ENCODE measurements around the gene MAP3K19. TPM values are rescaled to one million over a fixed set of nuclear protein-coding genes. Genes with fewer than 3 reads are reported as not detected.

MAP3K19 gene
- total and polyA plus RNA-seq, 2 experiments from 2014 or later, result not detected

DNA sequence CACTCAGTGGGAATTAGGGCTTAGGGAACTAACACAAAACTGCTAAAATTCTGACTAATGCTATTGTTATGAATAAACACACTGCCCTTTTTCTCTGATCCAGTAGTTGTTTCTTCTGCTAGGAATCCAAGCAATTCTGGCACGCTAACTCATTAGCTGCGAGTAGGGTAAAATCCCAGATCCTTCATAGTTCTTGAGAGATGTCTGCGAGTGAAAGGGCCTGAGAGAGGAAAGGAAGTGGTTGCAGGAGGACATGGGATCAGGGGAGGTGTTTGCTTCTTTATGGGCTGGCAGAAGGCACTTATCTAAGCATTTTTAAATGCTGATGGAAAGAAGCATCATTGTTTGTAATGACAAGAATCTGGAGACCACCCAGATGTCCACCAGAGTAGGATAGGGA is 9.4 kb downstream of the MAP3K19 start:
- Histone ChIP-seq H4K20me1 (replicated peaks; ENCODE audit: insufficient read depth) (no peaks in the 10 kb centered on the region), H3K4me2 (no peak overlapping the region), H3F3A (replicated peaks; ENCODE audit: low read depth) (no peaks in the 10 kb centered on the region), H3K36me3 (ENCODE audit: insufficient read depth) (no peaks in the 10 kb centered on the region), H2AFZ (no peak overlapping the region), H3K27ac (ENCODE audit: low read depth) (no peak overlapping the region), H3K4me3 (no peak overlapping the region), H3K4me1 (ENCODE audit: insufficient read depth) (no peaks in the 10 kb centered on the region), H3K27me3 (ENCODE audit: insufficient read depth) (no peaks in the 10 kb centered on the region), H3K79me2 (replicated peaks; ENCODE audit: insufficient read depth) (no peaks in the 10 kb centered on the region), H3K9me2 (ENCODE audit: insufficient read depth) (no peaks in the 10 kb centered on the region)
- Mint-ChIP-seq H3K36me3 (ENCODE audit: low read depth) (no peaks in the 10 kb centered on the region), H3K27me3 (ENCODE audit: insufficient read depth, low read depth, poor library complexity) (no peaks in the 10 kb centered on the region), H3K4me3 (no peak overlapping the region), H3K9me3 (peaks cover 12% of the 10 kb centered on the region), H3K4me1 (no peaks in the 10 kb centered on the region), H3K27ac (no peak overlapping the region)
- DNase-seq (ENCODE audit: low spot score), result no peak
- ATAC-seq, result no peak
- TF ChIP-seq, protein P1, sequence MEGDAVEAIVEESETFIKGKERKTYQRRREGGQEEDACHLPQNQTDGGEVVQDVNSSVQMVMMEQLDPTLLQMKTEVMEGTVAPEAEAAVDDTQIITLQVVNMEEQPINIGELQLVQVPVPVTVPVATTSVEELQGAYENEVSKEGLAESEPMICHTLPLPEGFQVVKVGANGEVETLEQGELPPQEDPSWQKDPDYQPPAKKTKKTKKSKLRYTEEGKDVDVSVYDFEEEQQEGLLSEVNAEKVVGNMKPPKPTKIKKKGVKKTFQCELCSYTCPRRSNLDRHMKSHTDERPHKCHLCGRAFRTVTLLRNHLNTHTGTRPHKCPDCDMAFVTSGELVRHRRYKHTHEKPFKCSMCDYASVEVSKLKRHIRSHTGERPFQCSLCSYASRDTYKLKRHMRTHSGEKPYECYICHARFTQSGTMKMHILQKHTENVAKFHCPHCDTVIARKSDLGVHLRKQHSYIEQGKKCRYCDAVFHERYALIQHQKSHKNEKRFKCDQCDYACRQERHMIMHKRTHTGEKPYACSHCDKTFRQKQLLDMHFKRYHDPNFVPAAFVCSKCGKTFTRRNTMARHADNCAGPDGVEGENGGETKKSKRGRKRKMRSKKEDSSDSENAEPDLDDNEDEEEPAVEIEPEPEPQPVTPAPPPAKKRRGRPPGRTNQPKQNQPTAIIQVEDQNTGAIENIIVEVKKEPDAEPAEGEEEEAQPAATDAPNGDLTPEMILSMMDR (conservative IDR thresholded peaks at IDR 0.05; ENCODE audit: low read depth in 2 of 2), result no peak
- TF ChIP-seq, protein P2, sequence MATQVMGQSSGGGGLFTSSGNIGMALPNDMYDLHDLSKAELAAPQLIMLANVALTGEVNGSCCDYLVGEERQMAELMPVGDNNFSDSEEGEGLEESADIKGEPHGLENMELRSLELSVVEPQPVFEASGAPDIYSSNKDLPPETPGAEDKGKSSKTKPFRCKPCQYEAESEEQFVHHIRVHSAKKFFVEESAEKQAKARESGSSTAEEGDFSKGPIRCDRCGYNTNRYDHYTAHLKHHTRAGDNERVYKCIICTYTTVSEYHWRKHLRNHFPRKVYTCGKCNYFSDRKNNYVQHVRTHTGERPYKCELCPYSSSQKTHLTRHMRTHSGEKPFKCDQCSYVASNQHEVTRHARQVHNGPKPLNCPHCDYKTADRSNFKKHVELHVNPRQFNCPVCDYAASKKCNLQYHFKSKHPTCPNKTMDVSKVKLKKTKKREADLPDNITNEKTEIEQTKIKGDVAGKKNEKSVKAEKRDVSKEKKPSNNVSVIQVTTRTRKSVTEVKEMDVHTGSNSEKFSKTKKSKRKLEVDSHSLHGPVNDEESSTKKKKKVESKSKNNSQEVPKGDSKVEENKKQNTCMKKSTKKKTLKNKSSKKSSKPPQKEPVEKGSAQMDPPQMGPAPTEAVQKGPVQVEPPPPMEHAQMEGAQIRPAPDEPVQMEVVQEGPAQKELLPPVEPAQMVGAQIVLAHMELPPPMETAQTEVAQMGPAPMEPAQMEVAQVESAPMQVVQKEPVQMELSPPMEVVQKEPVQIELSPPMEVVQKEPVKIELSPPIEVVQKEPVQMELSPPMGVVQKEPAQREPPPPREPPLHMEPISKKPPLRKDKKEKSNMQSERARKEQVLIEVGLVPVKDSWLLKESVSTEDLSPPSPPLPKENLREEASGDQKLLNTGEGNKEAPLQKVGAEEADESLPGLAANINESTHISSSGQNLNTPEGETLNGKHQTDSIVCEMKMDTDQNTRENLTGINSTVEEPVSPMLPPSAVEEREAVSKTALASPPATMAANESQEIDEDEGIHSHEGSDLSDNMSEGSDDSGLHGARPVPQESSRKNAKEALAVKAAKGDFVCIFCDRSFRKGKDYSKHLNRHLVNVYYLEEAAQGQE (IDR thresholded peaks at IDR 0.05; ENCODE audit: unreplicated experiment), result no peak
- TF ChIP-seq JUNB (IDR thresholded peaks at IDR 0.05; ENCODE audit: unreplicated experiment), result no peak
- no peak for TF ChIP-seq EZH2phosphoT487 (IDR thresholded peaks at IDR 0.05; ENCODE audit: unreplicated experiment)
- TF ChIP-seq, protein P3, sequence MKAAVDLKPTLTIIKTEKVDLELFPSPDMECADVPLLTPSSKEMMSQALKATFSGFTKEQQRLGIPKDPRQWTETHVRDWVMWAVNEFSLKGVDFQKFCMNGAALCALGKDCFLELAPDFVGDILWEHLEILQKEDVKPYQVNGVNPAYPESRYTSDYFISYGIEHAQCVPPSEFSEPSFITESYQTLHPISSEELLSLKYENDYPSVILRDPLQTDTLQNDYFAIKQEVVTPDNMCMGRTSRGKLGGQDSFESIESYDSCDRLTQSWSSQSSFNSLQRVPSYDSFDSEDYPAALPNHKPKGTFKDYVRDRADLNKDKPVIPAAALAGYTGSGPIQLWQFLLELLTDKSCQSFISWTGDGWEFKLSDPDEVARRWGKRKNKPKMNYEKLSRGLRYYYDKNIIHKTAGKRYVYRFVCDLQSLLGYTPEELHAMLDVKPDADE (IDR thresholded peaks at IDR 0.05), result no peak
- TF ChIP-seq ZNF114 (CRISPR knock-in tag; IDR thresholded peaks at IDR 0.05), result no peak
- TF ChIP-seq EZH2 (IDR thresholded peaks at IDR 0.05; ENCODE audit: low read depth, unreplicated experiment), result no peak
- TF ChIP-seq POLR2AphosphoS5 (IDR thresholded peaks at IDR 0.05; ENCODE audit: low read depth), result no peak
- TF ChIP-seq NANOG (IDR thresholded peaks at IDR 0.05; ENCODE audit: borderline replicate concordance), result no peak
- TF ChIP-seq, protein P4, sequence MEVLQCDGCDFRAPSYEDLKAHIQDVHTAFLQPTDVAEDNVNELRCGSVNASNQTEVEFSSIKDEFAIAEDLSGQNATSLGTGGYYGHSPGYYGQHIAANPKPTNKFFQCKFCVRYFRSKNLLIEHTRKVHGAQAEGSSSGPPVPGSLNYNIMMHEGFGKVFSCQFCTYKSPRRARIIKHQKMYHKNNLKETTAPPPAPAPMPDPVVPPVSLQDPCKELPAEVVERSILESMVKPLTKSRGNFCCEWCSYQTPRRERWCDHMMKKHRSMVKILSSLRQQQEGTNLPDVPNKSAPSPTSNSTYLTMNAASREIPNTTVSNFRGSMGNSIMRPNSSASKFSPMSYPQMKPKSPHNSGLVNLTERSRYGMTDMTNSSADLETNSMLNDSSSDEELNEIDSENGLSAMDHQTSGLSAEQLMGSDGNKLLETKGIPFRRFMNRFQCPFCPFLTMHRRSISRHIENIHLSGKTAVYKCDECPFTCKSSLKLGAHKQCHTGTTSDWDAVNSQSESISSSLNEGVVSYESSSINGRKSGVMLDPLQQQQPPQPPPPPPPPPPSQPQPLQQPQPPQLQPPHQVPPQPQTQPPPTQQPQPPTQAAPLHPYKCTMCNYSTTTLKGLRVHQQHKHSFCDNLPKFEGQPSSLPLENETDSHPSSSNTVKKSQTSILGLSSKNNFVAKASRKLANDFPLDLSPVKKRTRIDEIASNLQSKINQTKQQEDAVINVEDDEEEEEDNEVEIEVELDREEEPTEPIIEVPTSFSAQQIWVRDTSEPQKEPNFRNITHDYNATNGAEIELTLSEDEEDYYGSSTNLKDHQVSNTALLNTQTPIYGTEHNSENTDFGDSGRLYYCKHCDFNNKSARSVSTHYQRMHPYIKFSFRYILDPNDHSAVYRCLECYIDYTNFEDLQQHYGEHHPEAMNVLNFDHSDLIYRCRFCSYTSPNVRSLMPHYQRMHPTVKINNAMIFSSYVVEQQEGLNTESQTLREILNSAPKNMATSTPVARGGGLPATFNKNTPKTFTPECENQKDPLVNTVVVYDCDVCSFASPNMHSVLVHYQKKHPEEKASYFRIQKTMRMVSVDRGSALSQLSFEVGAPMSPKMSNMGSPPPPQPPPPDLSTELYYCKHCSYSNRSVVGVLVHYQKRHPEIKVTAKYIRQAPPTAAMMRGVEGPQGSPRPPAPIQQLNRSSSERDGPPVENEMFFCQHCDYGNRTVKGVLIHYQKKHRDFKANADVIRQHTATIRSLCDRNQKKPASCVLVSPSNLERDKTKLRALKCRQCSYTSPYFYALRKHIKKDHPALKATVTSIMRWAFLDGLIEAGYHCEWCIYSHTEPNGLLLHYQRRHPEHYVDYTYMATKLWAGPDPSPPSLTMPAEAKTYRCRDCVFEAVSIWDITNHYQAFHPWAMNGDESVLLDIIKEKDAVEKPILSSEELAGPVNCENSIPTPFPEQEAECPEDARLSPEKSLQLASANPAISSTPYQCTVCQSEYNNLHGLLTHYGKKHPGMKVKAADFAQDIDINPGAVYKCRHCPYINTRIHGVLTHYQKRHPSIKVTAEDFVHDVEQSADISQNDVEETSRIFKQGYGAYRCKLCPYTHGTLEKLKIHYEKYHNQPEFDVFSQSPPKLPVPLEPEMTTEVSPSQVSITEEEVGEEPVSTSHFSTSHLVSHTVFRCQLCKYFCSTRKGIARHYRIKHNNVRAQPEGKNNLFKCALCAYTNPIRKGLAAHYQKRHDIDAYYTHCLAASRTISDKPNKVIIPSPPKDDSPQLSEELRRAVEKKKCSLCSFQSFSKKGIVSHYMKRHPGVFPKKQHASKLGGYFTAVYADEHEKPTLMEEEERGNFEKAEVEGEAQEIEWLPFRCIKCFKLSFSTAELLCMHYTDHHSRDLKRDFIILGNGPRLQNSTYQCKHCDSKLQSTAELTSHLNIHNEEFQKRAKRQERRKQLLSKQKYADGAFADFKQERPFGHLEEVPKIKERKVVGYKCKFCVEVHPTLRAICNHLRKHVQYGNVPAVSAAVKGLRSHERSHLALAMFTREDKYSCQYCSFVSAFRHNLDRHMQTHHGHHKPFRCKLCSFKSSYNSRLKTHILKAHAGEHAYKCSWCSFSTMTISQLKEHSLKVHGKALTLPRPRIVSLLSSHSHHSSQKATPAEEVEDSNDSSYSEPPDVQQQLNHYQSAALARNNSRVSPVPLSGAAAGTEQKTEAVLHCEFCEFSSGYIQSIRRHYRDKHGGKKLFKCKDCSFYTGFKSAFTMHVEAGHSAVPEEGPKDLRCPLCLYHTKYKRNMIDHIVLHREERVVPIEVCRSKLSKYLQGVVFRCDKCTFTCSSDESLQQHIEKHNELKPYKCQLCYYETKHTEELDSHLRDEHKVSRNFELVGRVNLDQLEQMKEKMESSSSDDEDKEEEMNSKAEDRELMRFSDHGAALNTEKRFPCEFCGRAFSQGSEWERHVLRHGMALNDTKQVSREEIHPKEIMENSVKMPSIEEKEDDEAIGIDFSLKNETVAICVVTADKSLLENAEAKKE (CRISPR knock-in tag; IDR thresholded peaks at IDR 0.05), result no peak
- no peak for TF ChIP-seq CREB1 (CRISPR knock-in tag; IDR thresholded peaks at IDR 0.05; ENCODE audit: low read depth)
- no peak for TF ChIP-seq STAT1 (IDR thresholded peaks at IDR 0.05; ENCODE audit: unreplicated experiment)
- TF ChIP-seq ZNF331 (CRISPR knock-in tag; IDR thresholded peaks at IDR 0.05; ENCODE audit: low read depth), result no peak

All from GM23338 (cell line).